HS-5 (cell line): ENCODE measurements around the gene TESK1.
"Not testable (repeated sequence)": the region's sequence is repeated elsewhere in the genome, so short reads cannot be mapped to it uniquely, and the experiment has no call there.

Experiments
- DNase-seq: peaks from one replicate; pipeline ENCODE4 v3.0.0-alpha.2; 2012; ENCODE audit warnings: low read depth

The TESK1 gene

DNA sequence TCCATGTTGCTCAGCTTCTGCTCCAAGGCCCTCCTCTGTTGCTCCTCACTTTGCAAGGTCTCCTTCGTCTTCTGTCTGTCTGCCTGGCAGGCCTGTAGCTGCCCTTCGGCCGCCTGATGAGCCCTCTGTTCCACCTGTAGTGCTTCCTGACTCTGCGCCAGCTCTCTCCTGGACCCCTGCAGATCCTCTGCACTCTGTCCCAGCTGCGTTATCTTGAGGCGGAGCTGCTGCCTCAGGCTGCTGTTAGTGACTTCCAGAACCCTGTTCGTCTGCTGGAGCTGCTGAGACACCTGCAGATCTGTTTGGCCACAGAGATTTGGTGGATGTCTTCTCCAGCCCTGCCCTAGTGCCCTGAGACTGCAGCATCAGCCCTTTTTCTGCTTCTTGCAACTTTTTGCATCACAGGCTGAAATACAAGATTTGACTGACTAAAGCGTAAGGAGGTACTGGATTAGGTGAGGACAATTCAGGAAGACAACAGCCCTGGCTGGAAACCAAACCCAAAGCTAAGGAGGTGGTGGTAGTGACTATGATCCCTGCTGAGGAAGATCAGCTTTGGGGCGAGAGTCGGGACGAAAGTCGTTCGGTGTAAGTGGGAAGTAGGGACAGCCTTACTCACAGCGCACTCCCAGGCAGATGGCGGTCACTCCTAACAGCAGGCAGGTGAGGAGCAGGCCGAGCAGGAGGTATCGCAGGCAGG is 11.1 kb downstream of the TESK1 start:
- DNase-seq = no peak

DNA sequence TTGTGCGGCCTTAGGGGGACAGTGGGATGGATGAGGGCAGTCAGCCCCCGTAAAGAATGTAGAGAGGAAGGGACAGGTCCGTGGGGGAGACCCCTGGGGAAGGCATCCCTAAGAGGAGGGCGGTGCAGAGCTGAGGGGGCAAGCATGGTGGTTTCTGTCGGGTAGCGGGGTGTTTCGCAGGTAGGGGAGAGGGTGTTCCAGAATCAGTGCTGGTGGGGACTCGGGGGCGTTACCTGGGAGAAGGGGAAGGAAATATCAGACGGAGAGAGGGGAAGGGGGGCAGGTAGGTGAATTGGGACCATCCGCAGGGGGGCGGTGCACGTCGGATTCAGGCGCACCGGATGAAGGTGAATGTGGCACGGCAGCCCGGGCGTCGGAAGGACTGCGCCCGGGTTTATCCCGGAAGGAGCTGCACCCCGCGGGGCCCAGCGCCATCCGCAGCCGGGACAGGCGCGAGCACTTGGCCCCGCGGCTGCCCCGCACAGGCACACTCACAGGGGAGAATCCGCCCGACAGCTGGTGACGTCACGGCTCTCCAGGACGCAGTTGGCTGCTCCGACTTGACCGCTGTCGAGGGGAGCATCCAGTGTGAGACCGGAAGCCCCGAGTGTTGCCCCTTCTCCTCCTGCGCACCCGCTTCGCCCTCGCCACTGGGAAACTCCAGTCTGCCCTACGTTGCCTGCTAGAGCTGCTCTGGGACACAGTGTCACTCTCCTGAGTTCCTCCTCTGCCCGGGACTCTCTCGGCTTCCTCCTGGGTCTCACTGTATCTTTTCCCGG is 11.8 kb downstream of the TESK1 start:
- DNase-seq = no peak

GRCh38 chr9:35617548-35617947 is 12.5 kb downstream of the TESK1 start:
- DNase-seq = no peak

DNA sequence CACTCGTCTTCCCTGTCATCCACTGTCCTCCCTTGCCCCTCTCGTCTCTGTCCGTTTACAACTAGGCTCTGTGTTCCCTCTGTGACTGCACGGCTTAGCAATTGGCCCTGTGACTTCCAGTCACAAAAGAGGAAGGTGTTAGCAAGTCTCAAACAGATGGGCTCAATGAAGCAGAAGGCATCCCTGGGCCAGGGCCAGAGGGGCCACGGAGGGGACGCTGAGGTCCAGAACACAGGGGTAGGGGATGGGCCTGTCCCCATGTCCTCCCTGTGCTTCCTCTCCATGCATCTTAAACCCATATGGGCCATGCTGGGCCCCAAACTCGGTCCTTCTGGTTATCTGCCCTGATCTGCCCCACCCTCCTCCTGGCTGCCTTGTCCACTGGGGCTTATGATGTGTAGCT is 13.3 kb downstream of the TESK1 start, which contains the start of gene CD72:
TSS of gene CD72 (minus strand) at position 89 of the 403 bp plus-strand sequence. CDS start 110 bp downstream, outside the sequence.
- no peak for DNase-seq

DNA sequence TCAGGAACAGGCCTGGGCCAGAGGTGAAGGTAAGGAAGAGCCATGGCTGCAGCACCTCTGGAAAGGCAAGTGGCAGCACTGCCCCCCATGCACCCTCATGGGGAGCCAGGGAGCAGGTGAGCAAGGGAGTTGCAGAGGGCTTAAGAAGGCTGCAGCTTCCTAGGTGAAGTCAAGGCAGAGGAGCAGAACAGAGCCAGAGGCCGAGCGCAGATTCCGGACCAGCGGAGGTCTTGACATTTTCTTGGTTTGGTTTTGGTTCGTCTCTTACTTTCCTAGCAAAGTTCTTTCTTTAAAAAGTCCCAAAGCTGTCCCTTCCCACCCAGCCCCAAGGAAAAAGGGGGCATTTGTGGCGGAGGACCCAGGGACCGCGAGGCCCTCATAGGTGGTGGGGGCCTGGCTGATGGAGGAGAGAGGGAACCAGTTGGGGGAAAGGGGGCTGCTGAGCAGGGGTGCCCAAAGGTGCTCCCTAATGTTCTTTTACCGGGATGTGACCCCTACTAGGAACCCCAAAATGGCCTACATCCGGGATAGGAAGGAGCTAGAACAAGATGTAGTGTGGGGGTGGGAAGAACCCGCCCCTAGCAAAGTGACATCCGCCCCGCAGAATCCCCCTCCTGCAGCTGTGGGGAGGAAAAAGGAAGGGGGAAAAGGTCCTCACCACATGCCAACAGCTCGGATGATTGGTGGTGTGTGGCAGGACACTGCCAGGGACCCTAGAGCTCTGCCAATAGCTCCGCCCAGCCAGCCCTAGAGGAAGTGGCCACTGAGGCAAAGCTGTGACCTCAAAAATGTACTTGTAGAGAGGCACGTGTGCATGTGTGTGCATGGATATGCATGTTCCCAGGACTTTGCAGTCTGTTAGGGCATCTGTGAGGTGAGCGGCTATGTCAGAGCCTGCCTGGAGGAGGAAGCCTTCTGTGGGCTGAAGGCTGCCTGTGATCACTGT is 14.1 kb downstream of the TESK1 start:
- no peak for DNase-seq

GRCh38 chr9:35619800-35620158 is 14.7 kb downstream of the TESK1 start:
- no peak for DNase-seq

DNA sequence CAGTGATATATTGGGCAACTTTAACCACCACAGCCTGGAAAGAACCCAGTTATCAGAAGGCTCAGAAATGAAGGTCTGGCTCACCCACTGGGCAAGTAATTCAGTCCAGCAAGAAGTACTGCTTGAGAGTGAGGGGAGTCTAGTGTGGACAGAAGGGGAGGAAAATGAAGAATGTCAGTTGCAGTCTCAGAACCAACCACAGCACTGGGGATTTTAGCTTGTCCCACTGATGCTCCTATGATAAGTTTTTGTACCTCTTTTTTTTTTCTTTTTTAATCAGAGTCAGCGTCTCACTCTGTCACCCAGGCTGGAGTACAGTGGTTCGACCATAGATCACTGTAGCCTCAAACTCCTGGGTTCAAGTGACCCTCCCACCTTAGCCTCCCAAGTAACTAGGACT is 22.5 kb downstream of the TESK1 start:
- no peak for DNase-seq

DNA sequence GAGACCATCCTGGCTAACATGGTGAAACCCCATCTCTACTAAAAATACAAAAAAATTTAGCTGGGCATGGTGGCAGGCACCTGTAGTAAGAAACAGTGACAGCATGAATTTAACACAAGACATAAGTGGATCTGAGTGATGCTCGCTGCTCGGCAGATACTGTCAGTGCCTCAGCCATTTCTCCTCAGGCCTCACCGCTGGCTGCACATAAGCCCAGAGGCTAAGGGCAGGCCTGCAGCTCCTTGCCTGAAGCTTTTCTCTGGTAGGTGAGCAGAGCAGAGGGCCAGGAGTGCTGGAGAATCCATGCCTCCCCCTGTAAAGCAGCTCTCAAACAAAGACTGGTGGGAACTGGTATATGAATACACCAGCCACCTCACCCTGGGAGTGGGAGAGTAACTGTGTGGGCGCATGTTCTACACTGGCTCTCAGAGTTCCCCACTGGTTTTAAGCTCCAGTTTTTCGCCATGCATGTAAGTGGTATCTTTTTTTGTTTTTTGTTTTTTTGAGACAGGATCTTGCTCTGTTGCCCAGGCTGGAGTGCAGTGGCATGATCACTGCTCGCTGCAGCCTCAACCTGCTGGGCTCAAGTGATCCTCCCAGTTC is 23.4 kb downstream of the TESK1 start:
- DNase-seq = no peak

GRCh38 chr9:35629597-35629996 is 24.5 kb downstream of the TESK1 start:
- DNase-seq = no peak

DNA sequence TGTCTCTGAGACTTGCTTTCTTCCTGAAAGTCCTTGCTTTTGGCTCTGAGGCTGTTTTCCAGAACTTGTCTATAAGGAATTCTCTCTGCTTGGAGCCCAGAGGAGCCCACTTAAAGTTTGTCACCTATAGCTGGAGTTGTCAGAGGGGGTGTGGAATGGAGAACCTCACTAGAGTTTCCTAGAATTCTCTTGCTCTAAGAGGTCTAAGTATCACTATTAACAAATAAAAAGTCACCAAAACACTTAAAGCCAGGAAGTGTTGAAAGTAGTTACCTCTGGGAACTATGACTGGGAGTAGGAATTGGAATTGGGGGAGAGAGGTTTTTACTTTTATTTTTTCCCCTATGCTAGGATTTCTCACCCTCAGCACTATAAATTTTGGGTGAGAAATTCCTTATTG is 30.7 kb downstream of the TESK1 start:
- no peak for DNase-seq

- DNase-seq = no peak
Measured at GRCh38 chr9:35636135-35636876, 31.2 kb downstream of the TESK1 start.

GRCh38 chr9:35636877-35637246 is 31.8 kb downstream of the TESK1 start:
- DNase-seq = not testable (repeated sequence)

DNA sequence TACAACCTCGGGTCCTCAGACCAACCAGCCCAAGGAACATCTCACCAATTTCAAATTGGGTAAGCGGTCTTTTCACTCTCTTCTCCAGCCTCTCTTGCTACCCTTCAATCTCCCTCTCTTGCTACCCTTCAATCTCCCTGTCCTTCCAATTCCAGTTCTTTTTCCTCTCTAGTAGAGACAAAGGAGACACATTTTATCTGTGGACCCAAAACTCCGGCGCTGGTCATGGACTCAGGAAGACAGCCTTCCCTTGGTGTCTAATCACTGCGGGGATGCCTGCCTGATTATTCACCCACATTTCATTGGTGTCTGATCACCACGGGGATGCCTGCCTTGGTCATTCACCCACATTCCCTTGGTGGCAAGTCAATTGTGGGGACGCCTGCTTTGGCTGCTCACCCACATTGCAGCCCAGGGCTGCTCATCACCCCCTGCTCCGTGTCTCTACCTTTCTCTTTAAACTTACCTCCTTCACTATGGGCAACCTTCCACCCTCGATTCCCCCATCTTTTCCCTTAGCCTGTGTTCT is 32.4 kb downstream of the TESK1 start:
- DNase-seq = not testable (repeated sequence)

GRCh38 chr9:35638751-35639150 is 33.7 kb downstream of the TESK1 start:
- not testable (repeated sequence) for DNase-seq

DNA sequence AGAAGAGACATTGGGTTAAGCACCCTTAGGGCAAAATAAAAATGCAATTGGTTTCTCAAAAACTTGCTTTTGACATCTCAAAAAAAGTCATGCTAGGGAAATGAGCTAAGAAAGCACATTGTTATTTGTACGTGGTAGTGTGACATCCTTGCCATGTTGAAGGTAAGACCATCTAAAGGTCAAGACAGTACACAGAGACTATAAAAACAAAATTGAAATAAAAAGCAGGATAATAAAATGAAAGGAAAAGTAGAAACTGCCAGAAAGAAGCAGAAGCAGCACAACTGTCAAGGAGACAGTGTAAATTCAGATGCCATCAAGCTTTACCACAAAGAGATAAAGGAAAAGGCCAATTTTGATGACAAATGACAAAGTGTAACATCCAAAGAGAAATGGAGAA is 34.2 kb downstream of the TESK1 start:
- not testable (repeated sequence) for DNase-seq

- no peak for DNase-seq
Measured at GRCh38 chr9:35639631-35640030, 34.6 kb downstream of the TESK1 start.

DNA sequence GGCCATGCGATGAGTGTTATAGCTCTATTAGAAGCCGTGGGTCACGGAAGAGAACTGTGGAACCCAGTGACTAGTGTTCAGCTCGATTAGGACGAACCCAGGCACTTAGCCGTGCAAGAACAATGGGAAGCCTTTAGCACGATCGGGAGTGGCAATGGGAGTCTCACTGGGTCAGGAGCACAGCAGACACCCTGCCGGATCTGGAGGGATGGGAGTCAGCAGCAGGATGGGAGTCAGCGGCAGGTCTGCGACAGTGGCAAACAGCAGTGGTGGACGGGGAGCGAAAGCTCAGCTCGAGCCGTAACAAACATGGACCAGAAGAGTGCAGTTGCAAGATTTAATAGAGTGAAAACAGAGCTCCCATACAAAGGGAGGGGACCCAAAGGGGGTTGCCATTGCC is 35.4 kb downstream of the TESK1 start:
- DNase-seq = not testable (repeated sequence)

GRCh38 chr9:35641478-35641877 is 36.4 kb downstream of the TESK1 start:
- DNase-seq = not testable (repeated sequence)

GRCh38 chr9:35643046-35643445 is 38.0 kb downstream of the TESK1 start:
- no peak for DNase-seq

- not testable (repeated sequence) for DNase-seq
Measured at GRCh38 chr9:35645736-35646135, 40.7 kb downstream of the TESK1 start.

GRCh38 chr9:35646153-35646532 is 41.1 kb downstream of the TESK1 start:
- no peak for DNase-seq
